HG02970 (cell line): Measurements from ENCODE around the gene CREB3L1.

Experiments
- ATAC-seq: cut with Tn5 transposase; IDR thresholded peaks from one replicate; pipeline ENCODE4 v1.9.1; 2021; ENCODE audit warnings: mild to moderate bottlenecking, moderate library complexity, moderate number of reproducible peaks; ENCODE audit not compliant: unreplicated experiment, low FRiP score

Gene CREB3L1

GRCh38 chr11:46315783-46316563 is 38.5 kb downstream of the CREB3L1 start:
- ATAC-seq = no peak

- no peak for ATAC-seq
These were observed 41.6 kb downstream of the CREB3L1 start for GRCh38 chr11:46319074-46319453.

GRCh38 chr11:46321757-46322156 is 44.3 kb downstream of the CREB3L1 start:
- no peak for ATAC-seq

GRCh38 chr11:46322759-46323158 is 45.3 kb downstream of the CREB3L1 start:
- ATAC-seq = no peak

GRCh38 chr11:46326813-46327416 is 49.5 kb downstream of the CREB3L1 start:
- ATAC-seq = no peak

- ATAC-seq = no peak
These were observed 50.4 kb downstream of the CREB3L1 start for GRCh38 chr11:46327829-46328228.

GRCh38 chr11:46330154-46330553 is 52.7 kb downstream of the CREB3L1 start:
- ATAC-seq = no peak

GRCh38 chr11:46330563-46331281 is 53.3 kb downstream of the CREB3L1 start:
- ATAC-seq = no peak

GRCh38 chr11:46331282-46331984 is 54.0 kb downstream of the CREB3L1 start:
- ATAC-seq = no peak

- ATAC-seq = no peak
These were observed 54.7 kb downstream of the CREB3L1 start for GRCh38 chr11:46332093-46332567.

GRCh38 chr11:46332568-46333393 is 55.3 kb downstream of the CREB3L1 start:
- no peak for ATAC-seq

GRCh38 chr11:46333394-46333947 is 56.0 kb downstream of the CREB3L1 start:
- ATAC-seq = no peak

- ATAC-seq = no peak
These were observed 56.7 kb downstream of the CREB3L1 start for GRCh38 chr11:46334211-46334610.

GRCh38 chr11:46335271-46335670 is 57.8 kb downstream of the CREB3L1 start:
- ATAC-seq = no peak

GRCh38 chr11:46335890-46336562 is 58.6 kb downstream of the CREB3L1 start:
- ATAC-seq = no peak

GRCh38 chr11:46336563-46337180 is 59.2 kb downstream of the CREB3L1 start:
- ATAC-seq = no peak

GRCh38 chr11:46337626-46338345 is 60.3 kb downstream of the CREB3L1 start:
- ATAC-seq = no peak

- ATAC-seq = no peak
These were observed 61.1 kb downstream of the CREB3L1 start for GRCh38 chr11:46338636-46338987.
